ENCODE data around the gene NRIP3.

DNA sequence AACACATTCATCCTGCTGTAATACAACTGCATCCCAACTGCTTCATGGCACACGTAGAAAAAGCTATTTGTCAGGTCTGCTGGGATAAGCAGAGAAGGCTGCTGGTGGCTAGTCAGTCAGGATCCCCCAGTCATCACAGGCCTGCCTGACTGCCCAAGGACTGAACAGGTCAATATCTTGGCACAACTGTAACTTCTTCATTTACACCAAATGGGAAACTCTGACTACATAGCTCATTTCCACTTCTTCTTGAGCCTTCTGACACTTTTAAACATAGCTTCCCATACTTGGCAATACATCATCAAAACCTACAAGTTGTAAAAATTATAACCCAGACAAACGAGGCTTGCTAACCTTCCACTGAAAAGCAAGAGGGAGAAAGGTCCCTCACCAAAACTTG, 42.4 kb downstream of the NRIP3 start:
- no peak for TF ChIP-seq RARB (CRISPR knock-in tag; IDR thresholded peaks at IDR 0.05)
- TF ChIP-seq, protein P1, sequence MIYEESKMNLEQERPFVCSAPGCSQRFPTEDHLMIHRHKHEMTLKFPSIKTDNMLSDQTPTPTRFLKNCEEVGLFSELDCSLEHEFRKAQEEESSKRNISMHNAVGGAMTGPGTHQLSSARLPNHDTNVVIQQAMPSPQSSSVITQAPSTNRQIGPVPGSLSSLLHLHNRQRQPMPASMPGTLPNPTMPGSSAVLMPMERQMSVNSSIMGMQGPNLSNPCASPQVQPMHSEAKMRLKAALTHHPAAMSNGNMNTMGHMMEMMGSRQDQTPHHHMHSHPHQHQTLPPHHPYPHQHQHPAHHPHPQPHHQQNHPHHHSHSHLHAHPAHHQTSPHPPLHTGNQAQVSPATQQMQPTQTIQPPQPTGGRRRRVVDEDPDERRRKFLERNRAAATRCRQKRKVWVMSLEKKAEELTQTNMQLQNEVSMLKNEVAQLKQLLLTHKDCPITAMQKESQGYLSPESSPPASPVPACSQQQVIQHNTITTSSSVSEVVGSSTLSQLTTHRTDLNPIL (CRISPR knock-in tag; IDR thresholded peaks at IDR 0.05; ENCODE audit: low read depth): no peak
- TF ChIP-seq ZNF70 (CRISPR knock-in tag; IDR thresholded peaks at IDR 0.05): no peak
- no peak for TF ChIP-seq ZC3H10 (CRISPR knock-in tag; IDR thresholded peaks at IDR 0.05)
- TF ChIP-seq ZFP3 (CRISPR knock-in tag; IDR thresholded peaks at IDR 0.05): no peak
